Astrocyte of the hippocampus (primary cell): Measurements from ENCODE around the gene MYL4.
"Not testable (repeated sequence)": the region's sequence is repeated elsewhere in the genome, so short reads cannot be mapped to it uniquely, and the experiment has no call there.

Experiments used
- DNase-seq: peaks from one replicate; pipeline ENCODE4 v3.0.0; 2011; ENCODE audit warnings: low read depth, low spot score

Gene MYL4

GRCh38 chr17:47193931-47194511 is 15.1 kb upstream of the MYL4 start:
- DNase-seq: no peak

- peak; percentile 51 for DNase-seq
Measured at GRCh38 chr17:47197821-47198220, 11.3 kb upstream of the MYL4 start.

- DNase-seq: no peak
Measured at GRCh38 chr17:47199627-47200324, 9.4 kb upstream of the MYL4 start.

- DNase-seq: no peak
Measured at GRCh38 chr17:47200325-47200664, 8.9 kb upstream of the MYL4 start.

GRCh38 chr17:47201166-47201565 is 8.0 kb upstream of the MYL4 start:
- DNase-seq: no peak

- DNase-seq: no peak
Measured at GRCh38 chr17:47203984-47204721, 5.0 kb upstream of the MYL4 start.

- peak; percentile 51 for DNase-seq
Measured at GRCh38 chr17:47204722-47205418, 4.3 kb upstream of the MYL4 start.

- DNase-seq: peak; percentile 91
Measured at GRCh38 chr17:47205419-47205963, 3.7 kb upstream of the MYL4 start.

- no peak for DNase-seq
Measured at GRCh38 chr17:47207143-47208067, 1.7 kb upstream of the MYL4 start.

GRCh38 chr17:47209499-47209898 is 351 bp downstream of the MYL4 start:
- no peak for DNase-seq

GRCh38 chr17:47210105-47210504 is 957 bp downstream of the MYL4 start:
- peak; percentile 46 for DNase-seq

- DNase-seq: no peak
Measured at GRCh38 chr17:47210779-47211178, 1.6 kb downstream of the MYL4 start.

- no peak for DNase-seq
Measured at GRCh38 chr17:47212458-47212857, 3.3 kb downstream of the MYL4 start.

- DNase-seq: no peak
Measured at GRCh38 chr17:47213540-47213939, 4.4 kb downstream of the MYL4 start.

GRCh38 chr17:47214931-47215330 is 5.8 kb downstream of the MYL4 start:
- no peak for DNase-seq

- not testable (repeated sequence) for DNase-seq
Measured at GRCh38 chr17:47216821-47217220, 7.7 kb downstream of the MYL4 start.

- DNase-seq: not testable (repeated sequence)
Measured at GRCh38 chr17:47217279-47217678, 8.1 kb downstream of the MYL4 start.

- DNase-seq: no peak
Measured at GRCh38 chr17:47218896-47219430, 9.8 kb downstream of the MYL4 start.

- peak; percentile 54 for DNase-seq
Measured at GRCh38 chr17:47219621-47220475, 10.7 kb downstream of the MYL4 start.

GRCh38 chr17:47220531-47220999 is 11.4 kb downstream of the MYL4 start:
- peak; percentile 68 for DNase-seq
